K562 (cell line): Measurements from ENCODE around the gene EXO5. TPM values are rescaled to one million over a fixed set of nuclear protein-coding genes. Genes with fewer than 3 reads are reported as not detected.

ENCODE experiments used
- C11orf30 ChIP-seq: fragments of 450-650 bp; IDR thresholded peaks from 2 replicates; pipeline ENCODE4 v1.6.1; 2016; ENCODE audit warnings: low read depth, mild to moderate bottlenecking
- CAMTA2 ChIP-seq: fragments of 250-450 bp; sonication (Bioruptor Pico); conservative IDR thresholded peaks from 2 replicates; pipeline ENCODE4 v1.5.1; 2022
- FOXA3 ChIP-seq, 2 experiments: fragments of 450-650 bp in 1 of 2; sonication (generic) in 1 of 2; formaldehyde crosslinking; IDR thresholded peaks in 1 of 2; conservative IDR thresholded peaks in 1 of 2; 2 replicates each; pipeline versions ENCODE4 v1.4.0 to v1.8.0; 2020 to 2022; ENCODE audit warnings: mild to moderate bottlenecking in 2 of 2, missing genetic modification reagents in 1 of 2
- GTF2A2 ChIP-seq: IDR thresholded peaks from 2 replicates; pipeline ENCODE4 v1.6.1; 2016; ENCODE audit warnings: mild to moderate bottlenecking, missing genetic modification characterization, missing compliant biosample characterization
- HIVEP1 ChIP-seq: fragments of 250-450 bp; sonication (Bioruptor Pico); IDR thresholded peaks from 2 replicates; pipeline ENCODE4 v1.4.0; 2020; ENCODE audit warnings: mild to moderate bottlenecking
- HOMEZ ChIP-seq: fragments of 250-450 bp; sonication (Bioruptor Pico); IDR thresholded peaks from 2 replicates; pipeline ENCODE4 v1.4.0; 2020; ENCODE audit warnings: mild to moderate bottlenecking, moderate library complexity
- JUND ChIP-seq, 2 experiments: IDR thresholded peaks; 2 replicates in 1 of 2; 3 replicates in 1 of 2; pipeline ENCODE4 v1.6.1; 2011; ENCODE audit warnings: borderline replicate concordance in 2 of 2, low read depth in 2 of 2, low read length in 2 of 2, improper control_type of control experiment in 1 of 2, missing biosample characterization in 1 of 2, missing genetic modification characterization in 1 of 2, missing genetic modification reagents in 1 of 2
- NFIC ChIP-seq: fragments of 450-650 bp; IDR thresholded peaks from 2 replicates; pipeline ENCODE4 v1.6.1; 2017; ENCODE audit warnings: mild to moderate bottlenecking, inconsistent platforms
- NFRKB ChIP-seq: fragments of 450-650 bp; IDR thresholded peaks from 2 replicates; pipeline ENCODE4 v1.6.1; 2016; ENCODE audit warnings: low read depth
- NR2F6 ChIP-seq: fragments of 450-650 bp; formaldehyde crosslinking; IDR thresholded peaks from 2 replicates; pipeline ENCODE4 v1.4.0; 2020; ENCODE audit warnings: mild to moderate bottlenecking
- RBM15 ChIP-seq: fragments of 200-400 bp; formaldehyde crosslinking; IDR thresholded peaks from 2 replicates; pipeline ENCODE4 v1.6.1; 2018; ENCODE audit warnings: mild to moderate bottlenecking, low read length, moderate library complexity; ENCODE audit not compliant: insufficient read depth
- STAT5B ChIP-seq: fragments of 250-450 bp; sonication (Bioruptor Pico); IDR thresholded peaks from 2 replicates; pipeline ENCODE4 v1.8.0; 2021; ENCODE audit warnings: mild to moderate bottlenecking, inconsistent platforms
- TRIM28 ChIP-seq: fragments of 450-650 bp; IDR thresholded peaks from 2 replicates; pipeline ENCODE4 v1.6.1; 2017
- ZNF277 ChIP-seq: fragments of 250-450 bp; sonication (Bioruptor Pico); IDR thresholded peaks from 2 replicates; pipeline ENCODE4 v1.8.0; 2022; ENCODE audit warnings: inconsistent platforms, mild to moderate bottlenecking, moderate library complexity, borderline replicate concordance
- polyA plus RNA-seq, 8 experiments: library from polyadenylated mRNA; depleted of rRNA in 4 of 8; stranded (reverse) in 5 of 8; unstranded in 3 of 8; fragments of >200 nt; fragmentation: Nextera tagmentation in 2 of 8; fragmentation: Illumina TruSeq in 1 of 8; extraction: Ambion mirVana in 2 of 8; extraction: Trizol in 1 of 8; gene quantifications; 2 replicates each; pipeline versions ENCODE4 v1.2.1 to v1.2.3, GENCODE V29; 2011 to 2014; ENCODE audit warnings: inconsistent platforms in 1 of 8, missing spikeins in 1 of 8
- total RNA-seq, 7 experiments: library from RNA; depleted of rRNA in 6 of 7; stranded (reverse); fragments of >200 nt in 6 of 7; fragmentation: Illumina TruSeq in 2 of 7; extraction: Trizol in 2 of 7; gene quantifications; 2 replicates each; pipeline versions ENCODE4 v1.2.1 to v1.2.3, GENCODE V29; 2011 to 2021; ENCODE audit warnings: low replicate concordance in 1 of 7
- TF ChIP-seq, protein P1 (sequence below): fragments of 250-450 bp; sonication (Bioruptor Pico); IDR thresholded peaks from 2 replicates; pipeline ENCODE4 v1.5.0; 2021

EXO5 gene
- total and polyA plus RNA-seq, 9 of the 15 experiments (the other 6 are each of a cell fraction or from before 2014, with no cell fraction given), result 1.1 to 4.3 (median 2.8) TPM

GRCh38 chr1:40476924-40477677 is 31.5 kb upstream of the EXO5 start, which contains the start of gene ZFP69 (continued):
- 0 out of 4 replicates have a peak, but pooled peaks of 1 of the 2 experiments have one; percentile 55 for TF ChIP-seq FOXA3 (CRISPR knock-in tag; conservative IDR thresholded peaks at IDR 0.05 in 1 of 2, IDR thresholded peaks at IDR 0.05 in 1 of 2)
- no peak for TF ChIP-seq C11orf30
- TF ChIP-seq, protein P1, sequence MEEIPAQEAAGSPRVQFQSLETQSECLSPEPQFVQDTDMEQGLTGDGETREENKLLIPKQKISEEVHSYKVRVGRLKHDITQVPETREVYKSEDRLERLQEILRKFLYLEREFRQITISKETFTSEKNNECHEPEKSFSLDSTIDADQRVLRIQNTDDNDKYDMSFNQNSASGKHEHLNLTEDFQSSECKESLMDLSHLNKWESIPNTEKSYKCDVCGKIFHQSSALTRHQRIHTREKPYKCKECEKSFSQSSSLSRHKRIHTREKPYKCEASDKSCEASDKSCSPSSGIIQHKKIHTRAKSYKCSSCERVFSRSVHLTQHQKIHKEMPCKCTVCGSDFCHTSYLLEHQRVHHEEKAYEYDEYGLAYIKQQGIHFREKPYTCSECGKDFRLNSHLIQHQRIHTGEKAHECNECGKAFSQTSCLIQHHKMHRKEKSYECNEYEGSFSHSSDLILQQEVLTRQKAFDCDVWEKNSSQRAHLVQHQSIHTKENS (CRISPR knock-in tag), result no peak
- TF ChIP-seq NR2F6 (CRISPR knock-in tag), result no peak
- no peak for TF ChIP-seq NFIC
- no peak for TF ChIP-seq RBM15
- TF ChIP-seq HIVEP1 (CRISPR knock-in tag), result 0 out of 2 replicates have a peak, but pooled peaks have one; percentile 47
- no peak for TF ChIP-seq HOMEZ
- TF ChIP-seq JUND (IDR thresholded peaks at IDR 0.05; ENCODE audit: borderline replicate concordance, low read depth, low read length), result no peak
- TF ChIP-seq JUND (tag; IDR thresholded peaks at IDR 0.05; ENCODE audit: borderline replicate concordance, low read depth, low read length), result no peak; the same call in 2 of the 3 replicates
- no peak for TF ChIP-seq ZNF277
- TF ChIP-seq TRIM28, result no peak
- no peak for TF ChIP-seq CAMTA2 (CRISPR knock-in tag)
- TF ChIP-seq STAT5B (CRISPR knock-in tag), result no peak
- TF ChIP-seq GTF2A2 (tag), result no peak
- TF ChIP-seq NFRKB, result peak; percentile 72
